Effector CD4-positive, alpha-beta T cell (primary cell): Measurements from ENCODE around the gene MRGPRG.

Experiments used
- DNase-seq: peaks from one replicate; pipeline ENCODE4 v3.0.0-alpha.2; 2020

Gene MRGPRG

GRCh38 chr11:3225826-3226750, 7.5 kb upstream of the MRGPRG start:
- no peak for DNase-seq

- no peak for DNase-seq
These were observed 6.6 kb upstream of the MRGPRG start for GRCh38 chr11:3225159-3225758.

GRCh38 chr11:3224401-3225057, 5.9 kb upstream of the MRGPRG start:
- DNase-seq, result no peak

- no peak for DNase-seq
These were observed 5.3 kb upstream of the MRGPRG start for GRCh38 chr11:3223932-3224381.

GRCh38 chr11:3222941-3223915, 4.6 kb upstream of the MRGPRG start:
- no peak for DNase-seq

- no peak for DNase-seq
These were observed 3.6 kb upstream of the MRGPRG start for GRCh38 chr11:3222003-3222855.

- DNase-seq, result no peak
These were observed 2.9 kb upstream of the MRGPRG start for GRCh38 chr11:3221408-3222002.

GRCh38 chr11:3220521-3221407, 2.2 kb upstream of the MRGPRG start:
- DNase-seq, result no peak

GRCh38 chr11:3220101-3220500, 1.5 kb upstream of the MRGPRG start:
- no peak for DNase-seq

GRCh38 chr11:3219281-3219892, 774 bp upstream of the MRGPRG start:
- no peak for DNase-seq

- no peak for DNase-seq
These were observed 663 bp downstream of the MRGPRG start for GRCh38 chr11:3217818-3218482.

GRCh38 chr11:3216027-3216525, 2.5 kb downstream of the MRGPRG start:
- no peak for DNase-seq

- DNase-seq, result no peak
These were observed 3.1 kb downstream of the MRGPRG start for GRCh38 chr11:3215346-3216026.

- DNase-seq, result no peak
These were observed 4.3 kb downstream of the MRGPRG start for GRCh38 chr11:3214420-3214699.

- DNase-seq, result no peak
These were observed 4.8 kb downstream of the MRGPRG start for GRCh38 chr11:3213659-3214419.

- no peak for DNase-seq
These were observed 10.3 kb downstream of the MRGPRG start for GRCh38 chr11:3208272-3208671.

GRCh38 chr11:3207526-3208189, 11.0 kb downstream of the MRGPRG start:
- no peak for DNase-seq
